CD4-positive, alpha-beta T cell treated with Interleukin-21 for 1 hour (primary cell): ENCODE results near the gene KIF16B.
"Not testable (repeated sequence)": the region's sequence is repeated elsewhere in the genome, so short reads cannot be mapped to it uniquely, and the experiment has no call there.

Experiments used
- DNase-seq: peaks from one replicate; pipeline ENCODE4 v3.0.0-alpha.2; 2020

Gene KIF16B

GRCh38 chr20:16588241-16588640 lies 15.0 kb upstream of the KIF16B start:
- no peak for DNase-seq

- DNase-seq: no peak
These were observed 13.8 kb upstream of the KIF16B start for GRCh38 chr20:16587066-16587465.

GRCh38 chr20:16583474-16583873 lies 10.2 kb upstream of the KIF16B start:
- DNase-seq: no peak

GRCh38 chr20:16581241-16581640 lies 8.0 kb upstream of the KIF16B start:
- DNase-seq: no peak

GRCh38 chr20:16580620-16581019 lies 7.4 kb upstream of the KIF16B start:
- no peak for DNase-seq

GRCh38 chr20:16580147-16580546 lies 6.9 kb upstream of the KIF16B start:
- no peak for DNase-seq

- no peak for DNase-seq
These were observed 3.0 kb upstream of the KIF16B start for GRCh38 chr20:16576219-16576618.

GRCh38 chr20:16575390-16576140 lies 2.3 kb upstream of the KIF16B start:
- no peak for DNase-seq

- peak; percentile 88 for DNase-seq
These were observed 1.6 kb upstream of the KIF16B start for GRCh38 chr20:16574656-16575355.

GRCh38 chr20:16571333-16571732 lies 1.9 kb downstream of the KIF16B start:
- DNase-seq: no peak

- no peak for DNase-seq
These were observed 3.7 kb downstream of the KIF16B start for GRCh38 chr20:16569246-16570153.

GRCh38 chr20:16566080-16566479 lies 7.2 kb downstream of the KIF16B start:
- DNase-seq: no peak

GRCh38 chr20:16564079-16564478 lies 9.2 kb downstream of the KIF16B start:
- not testable (repeated sequence) for DNase-seq

- no peak for DNase-seq
These were observed 10.0 kb downstream of the KIF16B start for GRCh38 chr20:16563066-16563806.

GRCh38 chr20:16562259-16562658 lies 11.0 kb downstream of the KIF16B start:
- no peak for DNase-seq

GRCh38 chr20:16560661-16561060 lies 12.6 kb downstream of the KIF16B start:
- DNase-seq: no peak

- no peak for DNase-seq
These were observed 13.0 kb downstream of the KIF16B start for GRCh38 chr20:16560216-16560615.

- no peak for DNase-seq
These were observed 16.9 kb downstream of the KIF16B start for GRCh38 chr20:16556301-16556700.

GRCh38 chr20:16555754-16556153 lies 17.5 kb downstream of the KIF16B start:
- no peak for DNase-seq

- DNase-seq: no peak
These were observed 18.3 kb downstream of the KIF16B start for GRCh38 chr20:16554766-16555543.

GRCh38 chr20:16553684-16554083 lies 19.6 kb downstream of the KIF16B start:
- no peak for DNase-seq

GRCh38 chr20:16553101-16553500 lies 20.1 kb downstream of the KIF16B start:
- DNase-seq: no peak
